GM06990 (cell line): ENCODE data around the gene VPS37B.
"Not testable (repeated sequence)": the region's sequence is repeated elsewhere in the genome, so short reads cannot be mapped to it uniquely, and the experiment has no call there.

ENCODE experiments used
- DNase-seq: peaks from one replicate; pipeline ENCODE4 v3.0.0-alpha.2; 2011; ENCODE audit not compliant: insufficient read length; ENCODE audit errors: extremely low read depth
- H3K27me3 ChIP-seq: replicated peaks from 2 replicates; pipeline ENCODE4 v1.6.0; 2011; ENCODE audit warnings: low read length; ENCODE audit not compliant: control insufficient read depth, insufficient read depth
- H3K36me3 ChIP-seq: 2 replicates; pipeline ENCODE4 v1.5.1; 2011; ENCODE audit warnings: low read length; ENCODE audit not compliant: control insufficient read depth, insufficient read depth
- H3K4me3 ChIP-seq: replicated peaks from 2 replicates; pipeline ENCODE4 v1.5.1; 2011; ENCODE audit warnings: low read depth, mild to moderate bottlenecking, control low read depth, low read length
- CTCF ChIP-seq: IDR thresholded peaks from 2 replicates; pipeline ENCODE4 v1.5.1; 2011; ENCODE audit warnings: low read length, control low read depth, mild to moderate bottlenecking, inconsistent platforms; ENCODE audit not compliant: insufficient read depth, poor library complexity, severe bottlenecking

The VPS37B gene

GRCh38 chr12:122895704-122896636 lies at the start of gene VPS37B:
TSS of gene VPS37B (minus strand) at chr12:122896124. CDS start at chr12:122896062, 62 bp downstream.
- Histone ChIP-seq H3K4me3 (peak within 1 kb of the TSS; percentile 69), H3K27me3 (no peaks in the 10 kb centered on the region), H3K36me3 (no peaks in the 10 kb centered on the region)
- no peak for TF ChIP-seq CTCF
- DNase-seq: peak; percentile 90

GRCh38 chr12:122944605-122945592 lies 49.0 kb upstream of the VPS37B start:
- DNase-seq: no peak
- no peaks in the 10 kb centered on the region for H3K36me3 ChIP-seq
- H3K4me3 ChIP-seq: no peak overlapping the region
- no peaks in the 10 kb centered on the region for H3K27me3 ChIP-seq
- TF ChIP-seq CTCF: no peak

- H3K36me3 ChIP-seq: no peaks in the 10 kb centered on the region
- H3K27me3 ChIP-seq: no peaks in the 10 kb centered on the region
- H3K4me3 ChIP-seq: no peak overlapping the region
- DNase-seq: no peak
- TF ChIP-seq CTCF: no peak
These were observed 47.3 kb upstream of the VPS37B start for GRCh38 chr12:122943196-122943595.

GRCh38 chr12:122942637-122943036 lies 46.7 kb upstream of the VPS37B start:
- no peak for DNase-seq
- Histone ChIP-seq H3K27me3 (no peaks in the 10 kb centered on the region), H3K4me3 (no peak overlapping the region), H3K36me3 (no peaks in the 10 kb centered on the region)
- no peak for TF ChIP-seq CTCF

- H3K4me3 ChIP-seq, DNase-seq, H3K36me3 ChIP-seq, H3K27me3 ChIP-seq: not testable (repeated sequence)
These were observed 45.4 kb upstream of the VPS37B start for GRCh38 chr12:122941351-122941750.

- H3K4me3 ChIP-seq: no peak overlapping the region
- no peak for TF ChIP-seq CTCF
- no peak for DNase-seq
- no peaks in the 10 kb centered on the region for H3K36me3 ChIP-seq
- no peaks in the 10 kb centered on the region for H3K27me3 ChIP-seq
These were observed 43.2 kb upstream of the VPS37B start for GRCh38 chr12:122939125-122939524.
